AG04450 (cell line): ENCODE measurements around the gene ATXN3L. TPM values are rescaled to one million over a fixed set of nuclear protein-coding genes. Genes with fewer than 3 reads are reported as not detected.

Source experiments
- CTCF ChIA-PET: fragments of 300-600, 350-600 bp; formaldehyde crosslinking; extraction: SDS; loops from one replicate; lab custom pipeline; 2022; ENCODE audit warnings: antibody characterized with exemption, inconsistent platforms; lab: Charles Lee
- POLR2A ChIA-PET: fragments of 350-600 bp; formaldehyde crosslinking; extraction: SDS; loops from one replicate; lab custom pipeline; 2021; ENCODE audit warnings: antibody characterized with exemption, inconsistent platforms; lab: Yijun Ruan, JAX
- DNase-seq: peaks from one replicate; pipeline ENCODE4 v3.0.0-alpha.2; 2011; ENCODE audit warnings: low read depth, low spot score
- H3K27ac ChIP-seq: one replicate; pipeline ENCODE4 v1.5.1; 2012; ENCODE audit warnings: low read depth, low read length, control low read depth
- H3K27me3 ChIP-seq: one replicate; pipeline ENCODE4 v1.6.0; 2012; ENCODE audit warnings: low read length; ENCODE audit not compliant: control insufficient read depth, insufficient read depth
- H3K4me3 ChIP-seq: 2 replicates; pipeline ENCODE4 v1.5.1; 2011; ENCODE audit warnings: mild to moderate bottlenecking, low read depth, low read length, control low read depth
- H3K9me3 ChIP-seq: 2 replicates; pipeline ENCODE4 v1.5.1; 2012; ENCODE audit warnings: low read length; ENCODE audit not compliant: control insufficient read depth, insufficient read depth
- polyA plus RNA-seq: library from polyadenylated mRNA; depleted of rRNA; stranded (reverse); fragments of >200 nt; gene quantifications from 2 replicates; pipeline ENCODE4 v1.2.3, GENCODE V29; 2011
- TF ChIP-seq, protein P1 (sequence below): IDR thresholded peaks from 2 replicates; pipeline ENCODE4 v1.5.1; 2011; ENCODE audit warnings: low read depth, low read length, control low read depth, inconsistent platforms

Gene ATXN3L
- polyA plus RNA-seq, 1 experiment, result not detected

DNA sequence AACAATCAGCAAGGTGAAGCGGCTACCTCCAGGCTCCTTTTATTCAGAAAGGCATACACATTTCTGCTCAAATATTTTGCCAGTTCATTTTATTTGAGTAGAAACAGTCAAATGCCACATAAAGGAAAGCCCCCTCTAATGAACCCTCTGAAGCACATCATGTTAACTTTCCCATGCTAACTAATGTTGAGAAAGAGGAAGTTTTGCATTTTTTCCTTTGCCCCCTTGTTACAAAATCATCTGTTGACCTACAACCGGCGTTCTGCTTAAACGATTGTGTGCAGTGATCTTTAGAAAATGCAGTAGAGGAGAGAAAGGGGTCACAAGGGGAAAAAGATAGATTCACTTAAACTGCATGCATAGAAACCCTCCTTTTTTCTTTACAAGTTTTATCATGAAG is 25.2 kb upstream of the ATXN3L start:
- TF ChIP-seq, protein P1, sequence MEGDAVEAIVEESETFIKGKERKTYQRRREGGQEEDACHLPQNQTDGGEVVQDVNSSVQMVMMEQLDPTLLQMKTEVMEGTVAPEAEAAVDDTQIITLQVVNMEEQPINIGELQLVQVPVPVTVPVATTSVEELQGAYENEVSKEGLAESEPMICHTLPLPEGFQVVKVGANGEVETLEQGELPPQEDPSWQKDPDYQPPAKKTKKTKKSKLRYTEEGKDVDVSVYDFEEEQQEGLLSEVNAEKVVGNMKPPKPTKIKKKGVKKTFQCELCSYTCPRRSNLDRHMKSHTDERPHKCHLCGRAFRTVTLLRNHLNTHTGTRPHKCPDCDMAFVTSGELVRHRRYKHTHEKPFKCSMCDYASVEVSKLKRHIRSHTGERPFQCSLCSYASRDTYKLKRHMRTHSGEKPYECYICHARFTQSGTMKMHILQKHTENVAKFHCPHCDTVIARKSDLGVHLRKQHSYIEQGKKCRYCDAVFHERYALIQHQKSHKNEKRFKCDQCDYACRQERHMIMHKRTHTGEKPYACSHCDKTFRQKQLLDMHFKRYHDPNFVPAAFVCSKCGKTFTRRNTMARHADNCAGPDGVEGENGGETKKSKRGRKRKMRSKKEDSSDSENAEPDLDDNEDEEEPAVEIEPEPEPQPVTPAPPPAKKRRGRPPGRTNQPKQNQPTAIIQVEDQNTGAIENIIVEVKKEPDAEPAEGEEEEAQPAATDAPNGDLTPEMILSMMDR, result no peak
- POLR2A ChIA-PET, result no interaction called here
- H3K9me3 ChIP-seq, result no peaks in the 10 kb centered on the region
- CTCF ChIA-PET, result no interaction called here
- no peak overlapping the region for H3K4me3 ChIP-seq
- DNase-seq, result no peak
- H3K27me3 ChIP-seq, result no peaks in the 10 kb centered on the region
- H3K27ac ChIP-seq, result no peak overlapping the region

- Histone ChIP-seq H3K27me3 (no peaks in the 10 kb centered on the region), H3K27ac (peak overlapping the region; percentile 39), H3K4me3 (no peak overlapping the region), H3K9me3 (no peaks in the 10 kb centered on the region)
- DNase-seq, result no peak
- TF ChIP-seq, protein P1, result no peak
- ChIA-PET CTCF (interaction anchor here (1.6 kb wide), 1 partner anchor 395 kb away, joined by 5 read pairs; no protein-coding TSS in a partner anchor), POLR2A (no interaction called here)
Observed at GRCh38 chrX:13341491-13342101, 21.7 kb upstream of the ATXN3L start.

- CTCF ChIA-PET, result interaction anchor here (1.6 kb wide), 1 partner anchor 394 kb away, joined by 5 read pairs; no protein-coding TSS in a partner anchor
- Histone ChIP-seq H3K27ac (no peak overlapping the region), H3K9me3 (no peaks in the 10 kb centered on the region), H3K4me3 (no peak overlapping the region), H3K27me3 (no peaks in the 10 kb centered on the region)
- DNase-seq, result no peak
- TF ChIP-seq, protein P1, result no peak
- POLR2A ChIA-PET, result interaction anchor here (0.6 kb wide), 1 partner anchor 322 kb away, joined by 3 read pairs; no protein-coding TSS in a partner anchor
Observed at GRCh38 chrX:13340182-13340791, 20.4 kb upstream of the ATXN3L start.

- H3K27ac ChIP-seq, result no peak overlapping the region
- ChIA-PET CTCF (interaction anchor here (1.0 kb wide), 1 partner anchor 393 kb away, joined by 3 read pairs; no protein-coding TSS in a partner anchor), POLR2A (interaction anchor here (0.6 kb wide), 1 partner anchor 322 kb away, joined by 3 read pairs; no protein-coding TSS in a partner anchor)
- H3K27me3 ChIP-seq, result no peaks in the 10 kb centered on the region
- H3K4me3 ChIP-seq, result no peak overlapping the region
- H3K9me3 ChIP-seq, result no peaks in the 10 kb centered on the region
- TF ChIP-seq, protein P1, result no peak
- DNase-seq, result no peak
Observed at GRCh38 chrX:13339607-13340006, 19.8 kb upstream of the ATXN3L start.

- ChIA-PET CTCF (interaction anchor here (1.0 kb wide), 1 partner anchor 392 kb away, joined by 3 read pairs; no protein-coding TSS in a partner anchor), POLR2A (no interaction called here)
- TF ChIP-seq, protein P1, result no peak
- H3K4me3 ChIP-seq, result no peak overlapping the region
- H3K27ac ChIP-seq, result no peak overlapping the region
- no peak for DNase-seq
- H3K9me3 ChIP-seq, result no peaks in the 10 kb centered on the region
- H3K27me3 ChIP-seq, result no peaks in the 10 kb centered on the region
Observed at GRCh38 chrX:13338996-13339515, 19.2 kb upstream of the ATXN3L start.
